IPS DF 4.7 (cell line): ENCODE data around the gene MAML2.

Experiments used
- DNase-seq: peaks from one replicate; pipeline ENCODE4 v3.0.0-alpha.2; 2013; ENCODE audit warnings: low spot score; ENCODE audit errors: extremely low read depth

Gene MAML2

DNA sequence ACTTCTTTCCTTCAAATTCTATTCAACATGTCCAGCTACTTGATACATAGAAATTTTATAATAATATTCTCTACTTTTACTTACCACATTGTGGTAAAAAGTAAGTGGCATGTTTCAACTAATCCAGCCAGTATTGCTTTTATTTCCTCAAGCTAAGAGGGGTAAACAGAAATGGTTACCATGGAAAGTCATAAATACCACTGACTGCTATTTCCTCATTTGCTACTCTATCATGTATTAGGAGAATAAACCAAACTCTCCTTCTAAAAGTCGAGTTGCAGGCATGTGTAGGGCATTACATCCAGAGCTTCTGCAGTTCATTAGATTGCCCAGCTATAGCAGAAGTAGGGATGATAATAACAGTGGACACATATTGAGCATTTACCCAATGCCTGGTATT, 208.4 kb downstream of the MAML2 start:
- DNase-seq: no peak

DNA sequence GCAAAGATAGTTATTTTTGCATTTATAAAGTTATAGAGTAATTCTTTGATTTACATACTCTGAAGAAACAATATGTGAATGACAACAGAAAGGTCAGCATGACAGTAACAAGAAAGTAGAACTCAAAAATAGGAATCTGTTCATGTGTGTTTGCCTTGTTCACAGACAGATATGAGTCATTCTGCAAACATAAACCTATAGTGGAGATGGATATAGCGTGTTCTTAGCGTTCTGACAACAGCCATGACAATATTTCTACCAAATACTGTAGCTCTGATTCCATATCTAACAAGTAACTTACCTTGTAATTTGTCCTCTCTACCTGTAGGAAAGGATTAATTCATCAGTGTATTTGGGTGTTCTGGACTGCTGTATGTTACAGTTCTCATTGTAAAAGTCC, 210.6 kb downstream of the MAML2 start:
- DNase-seq: no peak

DNA sequence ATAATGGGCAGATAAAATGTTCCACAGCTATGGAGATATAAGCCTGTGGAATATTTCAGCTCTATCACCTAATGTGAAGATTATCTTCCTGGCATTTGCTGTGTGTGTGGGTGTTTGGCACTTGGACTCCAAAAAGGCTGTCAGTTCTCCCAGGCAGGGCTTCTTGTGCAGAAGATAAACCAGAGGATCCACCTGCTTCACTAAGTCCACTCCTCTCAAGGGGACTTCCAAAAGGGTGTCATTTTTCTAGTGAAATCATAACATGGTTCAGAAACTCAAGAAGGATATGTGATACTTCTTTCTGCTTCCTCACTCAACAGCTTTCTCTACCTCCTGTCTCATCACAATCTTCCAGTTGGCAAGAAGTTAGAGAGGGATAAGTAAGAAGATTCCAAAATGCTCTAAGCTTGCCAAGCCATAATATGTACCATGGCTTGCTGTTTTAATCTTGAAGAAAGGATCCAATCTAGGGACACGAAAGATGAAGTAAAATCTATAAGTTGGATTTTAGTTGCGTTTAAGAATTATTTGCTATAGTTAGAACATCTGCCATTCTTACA, 212.9 kb downstream of the MAML2 start:
- DNase-seq: no peak

DNA sequence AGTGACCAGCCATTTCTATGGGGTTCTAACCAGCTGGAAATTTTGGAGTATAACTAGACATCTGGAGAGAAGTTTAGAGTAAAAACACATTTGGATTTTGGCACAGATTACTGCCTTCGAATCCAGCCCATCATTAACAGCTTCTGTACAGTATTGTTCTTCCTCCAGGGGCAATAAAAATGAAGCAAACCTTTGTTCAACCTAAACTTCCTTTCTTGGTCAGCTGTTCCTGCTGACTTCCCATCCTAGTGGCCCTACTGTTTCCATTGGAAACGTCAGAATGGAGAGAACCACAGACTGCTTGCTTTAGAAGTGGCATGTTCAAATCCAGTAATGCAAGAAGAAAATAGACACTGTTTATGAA, 215.4 kb downstream of the MAML2 start:
- DNase-seq: no peak

- no peak for DNase-seq
These were observed 215.9 kb downstream of the MAML2 start for GRCh38 chr11:96126917-96127595.

DNA sequence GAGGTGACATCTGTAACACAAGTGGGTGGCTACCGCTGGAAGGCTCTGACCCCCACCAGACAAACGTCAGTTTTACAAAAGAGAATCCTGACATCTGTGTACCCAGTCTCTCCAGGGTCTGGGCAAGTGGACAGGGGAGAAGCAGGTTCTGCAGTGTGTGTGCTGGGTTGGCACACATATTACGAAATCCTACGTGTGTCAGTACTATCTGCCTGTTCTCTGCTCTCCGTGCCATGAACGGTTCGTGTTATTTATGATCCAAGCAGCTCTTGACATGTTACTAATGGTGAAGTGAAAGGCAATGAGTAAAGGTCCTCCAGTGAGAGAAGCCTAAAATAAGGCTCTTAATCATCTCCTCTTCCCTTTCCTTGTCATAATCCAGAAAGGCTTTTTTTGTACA, 217.6 kb downstream of the MAML2 start:
- DNase-seq: no peak

GRCh38 chr11:96124155-96124554, 218.8 kb downstream of the MAML2 start:
- DNase-seq: no peak

DNA sequence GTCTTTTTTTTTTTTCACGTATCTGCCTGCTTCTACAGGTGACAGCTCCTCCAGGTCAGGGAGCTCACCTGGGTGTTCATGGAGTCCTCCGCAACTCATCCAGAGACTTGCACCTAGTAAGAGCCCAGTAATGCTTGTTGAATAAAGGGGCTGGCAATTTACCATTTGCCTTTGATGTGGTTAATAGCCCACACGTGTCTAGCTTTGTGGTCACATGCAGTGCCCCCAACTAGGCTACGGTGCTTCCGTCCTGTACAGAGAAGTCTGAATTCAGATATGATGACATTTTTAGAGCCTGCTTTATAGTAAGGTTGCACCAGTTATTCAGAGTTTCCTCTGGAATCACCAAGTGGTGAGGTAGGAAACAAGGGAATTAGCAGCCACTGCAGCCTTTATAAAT, 219.7 kb downstream of the MAML2 start:
- DNase-seq: no peak

- no peak for DNase-seq
These were observed 220.4 kb downstream of the MAML2 start for GRCh38 chr11:96122601-96123074.

- DNase-seq: no peak
These were observed 223.8 kb downstream of the MAML2 start for GRCh38 chr11:96119211-96119610.

GRCh38 chr11:96116376-96116775, 226.6 kb downstream of the MAML2 start:
- no peak for DNase-seq

GRCh38 chr11:96114178-96115064, 228.6 kb downstream of the MAML2 start:
- DNase-seq: no peak

DNA sequence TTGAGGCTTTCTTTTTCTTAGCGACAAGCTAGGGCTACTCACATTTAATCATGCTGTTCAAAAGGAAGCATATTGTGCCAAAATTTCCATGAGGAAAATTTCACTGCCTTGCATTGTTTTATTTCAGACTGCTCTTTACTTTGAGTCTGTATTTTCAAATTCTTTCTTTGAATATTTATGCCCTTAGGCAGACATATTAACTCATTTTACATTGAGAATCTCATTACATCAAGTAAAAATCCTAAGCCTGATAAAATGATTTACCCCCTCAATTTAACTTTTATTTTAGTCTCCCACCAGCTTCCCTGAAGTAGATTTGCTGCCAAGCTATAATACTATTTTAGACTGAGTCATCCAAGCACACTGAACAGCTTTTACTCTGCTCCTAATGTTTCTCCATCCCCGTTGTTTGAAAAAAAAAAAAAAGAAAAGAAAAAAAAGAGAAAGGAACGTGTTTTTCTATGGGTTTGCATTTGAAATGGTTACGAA, 229.8 kb downstream of the MAML2 start:
- DNase-seq: no peak

GRCh38 chr11:96112192-96113128, 230.5 kb downstream of the MAML2 start:
- no peak for DNase-seq

GRCh38 chr11:96111308-96111707, 231.7 kb downstream of the MAML2 start:
- peak; percentile 7 for DNase-seq

- DNase-seq: no peak
These were observed 232.7 kb downstream of the MAML2 start for GRCh38 chr11:96110302-96110701.

DNA sequence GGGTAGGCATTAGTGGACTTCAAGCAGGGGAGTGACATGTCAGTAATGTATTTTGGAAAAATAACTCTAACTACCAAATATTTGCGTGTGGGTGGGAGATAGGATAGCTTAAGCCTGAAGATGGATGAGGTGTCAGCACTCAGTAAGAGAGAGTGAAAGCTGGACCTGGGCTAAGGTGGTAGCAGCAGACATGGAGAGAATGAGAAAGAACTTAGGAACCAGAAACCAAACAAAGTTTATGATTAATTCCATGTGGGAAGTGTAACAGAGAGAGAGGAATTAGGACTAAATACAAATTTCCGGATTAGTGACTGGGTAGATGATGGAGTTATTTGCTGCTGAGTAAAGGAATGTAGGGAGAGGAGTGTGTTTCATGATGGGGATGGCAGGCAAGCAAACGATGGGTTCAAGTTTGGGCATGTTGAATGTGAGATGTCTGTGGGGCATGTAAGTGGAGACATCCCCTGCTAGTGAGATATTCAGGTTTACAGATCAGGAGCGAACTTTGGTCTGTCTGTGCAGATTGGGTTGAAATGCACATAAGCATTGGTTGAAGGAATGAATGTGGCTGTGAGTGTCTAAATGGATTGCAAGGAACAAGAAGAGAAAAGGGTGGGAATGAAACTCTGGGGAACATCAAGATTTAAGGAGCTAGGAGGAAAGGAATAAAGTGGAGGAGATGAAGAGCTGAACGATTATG, 233.5 kb downstream of the MAML2 start:
- no peak for DNase-seq

DNA sequence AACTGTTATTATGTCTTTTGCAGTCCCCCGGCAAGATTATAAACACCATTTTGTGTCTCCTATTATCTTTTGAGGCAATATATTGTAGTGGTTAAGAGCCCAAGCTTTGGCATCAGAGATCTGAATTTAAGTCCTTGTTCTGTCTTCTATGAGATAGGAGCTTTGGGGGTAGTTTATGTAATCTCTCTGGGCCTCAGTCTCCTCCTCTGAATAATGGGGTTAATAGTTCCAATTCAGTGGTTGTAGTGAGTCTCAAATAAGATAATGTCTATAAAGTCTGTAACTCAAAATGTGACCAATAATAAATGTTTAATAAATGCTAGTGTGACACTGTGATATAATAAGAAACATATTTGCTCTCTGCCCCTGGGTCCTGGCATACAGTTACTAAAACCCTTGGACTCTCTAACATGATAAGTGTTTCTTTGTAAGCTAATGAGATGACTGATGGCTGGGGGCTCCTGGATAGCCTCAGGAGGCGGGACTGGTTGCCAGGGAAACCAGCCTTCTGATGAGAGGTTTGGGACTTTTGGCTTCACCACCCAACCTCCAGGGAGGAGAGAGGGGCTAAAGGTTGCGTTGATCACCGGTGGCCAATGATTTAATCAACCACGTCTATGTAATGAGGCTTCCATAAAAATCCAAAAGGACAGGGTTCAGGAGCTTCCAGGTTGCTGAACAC, 235.7 kb downstream of the MAML2 start:
- DNase-seq: no peak

DNA sequence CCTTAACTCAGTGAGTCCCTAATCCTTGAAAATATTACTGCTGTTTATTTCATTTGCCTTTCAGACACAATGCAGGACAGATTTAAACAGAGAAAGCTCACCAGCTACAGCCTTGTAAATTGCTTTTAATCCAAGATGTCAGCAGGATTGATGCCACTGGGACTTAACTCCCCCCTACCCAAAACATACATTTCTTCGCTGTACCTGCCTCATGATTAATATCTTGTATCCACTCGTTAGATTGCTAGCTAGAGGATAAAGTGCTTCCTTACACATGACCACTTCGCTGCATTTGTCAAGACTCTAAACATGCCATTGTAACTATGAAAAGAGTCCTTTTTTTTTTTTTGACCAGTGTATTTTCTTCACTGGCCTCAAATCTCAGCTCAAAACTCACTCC, 236.3 kb downstream of the MAML2 start:
- no peak for DNase-seq

GRCh38 chr11:96105944-96106343, 237.1 kb downstream of the MAML2 start:
- no peak for DNase-seq
